ENCODE results near the gene WDR45B.

The WDR45B gene

GRCh38 chr17:82648165-82648668 is at the start of gene WDR45B:
Gene WDR45B (minus strand): TSS chr17:82648444. CDS start chr17:82648340, 104 bp downstream.
- peak; percentile 66 to 77 for DNase-seq (ENCODE audit: low read depth in 2 of 2, low spot score in 1 of 2)

DNA sequence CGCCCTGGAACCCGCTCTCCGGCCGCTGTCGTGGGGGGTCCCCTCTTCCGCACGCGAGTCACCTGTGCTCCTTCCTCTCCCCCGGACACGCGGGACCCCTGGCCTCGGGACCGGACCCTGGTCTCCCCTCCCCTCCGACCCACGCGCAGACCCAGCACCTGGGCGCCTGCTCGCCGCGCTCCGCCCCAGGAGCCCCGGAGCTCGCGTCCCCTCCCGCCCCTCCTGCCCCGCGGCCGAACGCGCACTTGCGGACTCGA is 49.5 kb upstream of the WDR45B start:
- DNase-seq (ENCODE audit: low read depth in 2 of 2, low spot score in 1 of 2), result no peak

DNA sequence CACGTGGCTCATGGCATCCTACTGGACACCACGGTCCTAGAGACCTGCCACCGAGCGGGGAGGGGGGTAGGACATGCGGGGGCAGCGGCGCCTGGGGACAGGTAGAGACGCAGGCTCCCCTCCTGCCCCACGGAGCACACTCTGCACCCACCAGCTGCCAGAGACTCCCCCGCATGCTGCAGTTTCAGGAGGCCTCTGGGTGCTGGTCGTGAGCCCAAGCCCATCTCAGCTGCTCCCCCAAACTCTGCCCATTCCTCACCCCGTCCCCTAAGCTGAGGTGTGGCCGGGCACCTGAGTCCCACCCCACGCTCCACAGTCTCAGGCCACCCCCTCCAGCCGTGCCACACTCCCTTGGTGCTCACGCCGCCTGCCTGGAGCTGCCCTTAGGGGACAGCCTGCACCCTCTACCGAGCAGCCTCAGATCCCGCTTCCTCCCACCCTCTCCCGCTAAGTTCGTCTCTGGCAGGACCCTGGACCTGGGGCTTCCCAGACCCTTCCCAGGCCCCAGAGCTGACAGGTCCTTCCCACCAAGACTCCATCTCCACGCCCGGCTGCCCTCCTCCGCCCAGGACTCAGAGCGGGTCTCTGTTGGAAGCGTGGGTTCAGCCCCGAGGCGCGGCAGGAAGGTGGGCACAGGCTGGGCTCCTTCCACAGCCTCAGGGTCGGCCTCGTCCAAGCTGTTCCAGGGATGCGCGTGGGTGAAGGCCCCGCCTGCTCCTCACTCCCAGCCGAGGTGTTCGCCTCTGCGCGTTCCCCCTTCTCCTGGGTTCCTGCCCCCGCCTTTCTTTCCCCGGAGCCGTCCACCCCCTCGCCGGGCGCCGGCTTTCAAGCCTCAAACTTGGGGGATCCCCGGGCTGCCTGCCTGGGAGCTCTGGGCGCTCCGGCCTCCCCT is 48.9 kb upstream of the WDR45B start:
- no peak for DNase-seq (ENCODE audit: low read depth in 2 of 2, low spot score in 1 of 2)

DNA sequence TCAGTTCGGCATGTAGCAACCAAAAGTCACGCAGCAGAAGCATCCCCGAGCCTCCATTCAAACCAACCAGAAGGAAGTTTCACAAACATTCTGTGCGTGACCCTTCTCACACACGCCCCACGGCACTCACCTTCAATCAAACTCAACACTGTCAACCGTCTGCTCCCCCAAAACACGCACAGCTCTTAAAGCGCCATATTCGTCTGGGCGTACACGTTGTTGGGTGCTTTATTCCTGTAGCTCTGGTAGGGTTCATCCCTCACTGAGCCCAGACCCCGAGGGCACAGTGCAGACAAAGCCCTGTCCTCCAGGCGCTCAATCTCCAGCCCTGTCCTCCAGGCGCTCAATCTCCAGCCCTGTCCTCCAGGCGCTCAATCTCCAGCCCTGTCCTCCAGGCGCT is 48.0 kb upstream of the WDR45B start:
- no peak for DNase-seq (ENCODE audit: low read depth in 2 of 2, low spot score in 1 of 2)

GRCh38 chr17:82694647-82695046 is 46.4 kb upstream of the WDR45B start:
- DNase-seq (ENCODE audit: low read depth in 2 of 2, low spot score in 1 of 2), result no peak

GRCh38 chr17:82693168-82693867 is 45.1 kb upstream of the WDR45B start:
- no peak for DNase-seq (ENCODE audit: low read depth in 2 of 2, low spot score in 1 of 2)

GRCh38 chr17:82692268-82692667 is 44.0 kb upstream of the WDR45B start:
- DNase-seq (ENCODE audit: low read depth in 2 of 2, low spot score in 1 of 2), result no peak

DNA sequence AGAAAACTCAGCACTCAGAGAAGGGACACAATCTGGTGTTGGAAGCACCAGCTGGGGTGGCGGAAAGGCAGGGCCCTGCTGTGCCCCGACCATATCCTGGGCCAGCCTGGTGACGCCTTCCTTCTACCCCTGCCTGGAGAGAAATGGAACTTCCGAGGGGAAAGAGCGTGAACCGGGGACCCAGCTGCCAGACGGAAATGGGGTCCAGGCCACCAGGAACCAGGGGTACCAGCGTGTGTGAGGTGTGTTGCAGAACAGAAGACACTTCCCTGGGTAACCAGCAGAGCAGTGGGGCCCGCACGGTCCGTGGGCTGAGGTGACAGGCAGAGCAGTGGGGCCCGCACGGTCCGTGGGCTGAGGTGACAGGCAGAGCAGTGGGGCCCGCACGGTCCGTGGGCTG is 43.5 kb upstream of the WDR45B start:
- DNase-seq (ENCODE audit: low read depth in 2 of 2, low spot score in 1 of 2), result no peak

DNA sequence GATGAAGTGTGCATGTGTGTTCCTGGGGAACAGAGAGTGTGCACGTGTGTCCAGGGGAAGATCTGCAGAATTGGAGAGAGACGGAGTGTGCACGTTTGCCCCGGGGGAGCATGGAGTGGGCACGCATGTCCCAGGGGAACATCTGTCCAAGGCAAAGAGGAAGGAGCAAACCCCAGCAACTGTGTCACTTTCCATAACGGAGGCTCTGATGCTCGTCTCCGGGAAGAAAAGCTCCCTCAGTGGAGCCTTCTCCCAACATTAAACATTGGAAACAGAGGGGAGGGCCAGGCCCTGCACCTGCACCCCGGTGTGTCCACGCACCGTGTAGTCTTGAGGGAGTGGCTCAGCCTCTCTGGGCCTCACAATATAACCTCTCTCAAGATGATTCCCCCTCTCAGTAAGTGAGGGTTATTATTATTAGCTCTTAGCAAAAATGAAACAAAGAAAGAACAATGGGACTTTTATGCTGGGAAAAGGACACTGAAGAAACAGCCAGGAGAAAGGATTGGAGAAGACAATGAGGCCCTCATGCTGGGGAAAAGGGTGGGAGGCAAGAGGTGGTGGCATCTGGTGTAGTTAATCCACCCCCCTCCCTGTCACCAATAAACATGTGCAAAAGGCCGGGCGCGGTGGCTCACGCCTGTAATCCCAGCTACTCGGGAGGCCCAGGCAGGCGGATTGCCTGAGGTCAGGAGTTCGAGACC is 42.7 kb upstream of the WDR45B start:
- DNase-seq (ENCODE audit: low read depth in 2 of 2, low spot score in 1 of 2), result no peak

- DNase-seq (ENCODE audit: low read depth in 2 of 2, low spot score in 1 of 2), result no peak
Measured at GRCh38 chr17:82689077-82689476, 40.8 kb upstream of the WDR45B start.

GRCh38 chr17:82687871-82688270 is 39.6 kb upstream of the WDR45B start:
- no peak for DNase-seq (ENCODE audit: low read depth in 2 of 2, low spot score in 1 of 2)

DNA sequence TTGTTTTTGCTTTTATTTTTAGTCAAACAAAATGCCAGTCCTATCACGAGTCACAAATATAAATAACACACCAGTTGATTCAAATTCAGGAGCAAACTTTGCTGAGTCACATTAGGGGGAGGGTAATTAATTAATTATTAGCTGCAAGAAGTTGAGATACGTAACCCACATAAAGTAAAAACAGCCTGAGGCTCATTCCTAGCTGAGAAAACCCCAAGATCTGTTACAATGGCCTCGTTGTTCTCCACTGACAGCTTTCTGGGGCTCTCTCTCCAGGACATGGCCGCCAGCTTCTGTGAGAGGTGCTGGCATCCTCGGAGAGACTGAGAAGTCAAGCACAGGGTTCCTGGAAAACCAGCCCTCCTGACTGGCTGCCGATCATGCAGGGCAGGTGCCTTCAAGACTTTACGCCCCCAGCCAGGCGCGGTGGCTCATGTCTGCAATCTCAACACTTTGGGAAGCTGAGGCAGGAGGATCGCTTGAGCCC is 39.2 kb upstream of the WDR45B start:
- DNase-seq (ENCODE audit: low read depth in 2 of 2, low spot score in 1 of 2), result no peak

DNA sequence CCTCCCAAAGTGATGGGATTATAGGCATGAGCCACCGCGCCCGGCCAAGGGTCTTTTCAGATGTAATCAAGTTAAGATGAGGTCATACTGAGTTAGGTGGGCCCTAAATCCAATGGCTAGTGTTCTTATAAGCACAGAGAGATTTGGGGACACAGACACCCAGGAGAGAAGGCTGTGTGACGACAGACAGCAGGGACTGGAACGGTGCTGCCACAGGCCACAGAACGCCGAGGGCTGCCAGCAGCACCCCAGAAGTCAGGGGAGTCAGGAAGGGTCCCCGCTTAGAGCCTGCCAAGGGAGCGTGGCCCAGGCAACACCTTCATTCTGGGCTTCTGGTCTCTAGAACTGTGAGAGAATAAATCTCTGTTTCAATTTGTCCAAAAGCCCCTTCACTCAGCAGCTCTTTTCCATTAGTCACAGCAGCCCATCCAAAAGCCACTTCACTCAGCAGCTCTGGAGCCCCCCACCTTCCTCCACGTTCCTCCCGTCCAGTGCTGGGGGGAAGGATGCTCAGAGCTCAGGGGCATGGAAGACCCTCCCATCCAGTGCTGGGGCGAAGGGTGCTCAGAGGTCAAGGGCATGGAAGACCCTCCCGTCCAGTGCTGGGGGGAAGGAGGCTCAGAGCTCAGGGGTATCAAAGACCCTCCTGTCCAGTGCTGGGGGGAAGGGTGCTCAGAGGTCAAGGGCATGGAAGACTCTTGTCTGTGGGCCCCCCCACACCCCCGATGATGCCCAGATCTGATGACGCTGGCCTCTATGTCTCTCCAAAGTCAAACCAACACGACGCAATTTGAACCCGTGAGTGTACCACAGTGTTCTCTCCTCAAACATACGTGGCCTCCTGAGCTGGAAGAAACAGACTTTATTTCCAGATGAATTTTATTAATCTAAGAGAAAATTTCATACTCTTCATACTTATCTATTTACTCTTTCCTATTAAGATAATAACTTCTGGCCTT is 38.4 kb upstream of the WDR45B start:
- no peak for DNase-seq (ENCODE audit: low read depth in 2 of 2, low spot score in 1 of 2)

- DNase-seq (ENCODE audit: low read depth in 2 of 2, low spot score in 1 of 2), result no peak
Measured at GRCh38 chr17:82685291-82685690, 37.0 kb upstream of the WDR45B start.

DNA sequence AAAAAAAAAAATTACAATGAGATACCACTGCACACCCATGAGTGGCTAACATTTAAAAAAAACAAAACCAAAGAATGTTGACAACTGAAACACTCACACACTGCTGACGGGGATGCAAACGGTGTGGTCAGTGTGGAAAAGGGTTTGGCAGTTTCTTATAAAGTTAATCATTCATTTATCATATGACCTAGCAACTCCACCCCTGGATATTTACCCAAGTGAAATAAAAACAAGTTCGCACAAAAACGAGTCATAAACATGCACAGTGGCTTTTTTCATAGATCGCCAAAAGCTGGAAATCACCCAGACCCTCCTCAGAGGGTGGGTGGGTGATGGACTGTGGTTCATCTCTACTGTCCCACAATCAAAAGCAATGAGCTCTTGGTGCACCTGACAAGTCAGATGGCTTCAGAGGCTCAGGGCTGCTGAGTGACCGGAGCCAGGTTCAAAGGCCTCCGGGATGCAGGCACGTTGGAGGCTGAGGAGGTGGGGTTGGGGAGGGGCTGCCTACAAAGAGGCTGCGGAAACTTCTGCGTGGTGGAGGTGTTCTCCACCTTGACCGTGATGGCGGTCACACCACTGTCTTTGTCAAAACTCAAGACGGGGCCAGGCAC is 36.1 kb upstream of the WDR45B start:
- DNase-seq (ENCODE audit: low read depth in 2 of 2, low spot score in 1 of 2), result no peak

- DNase-seq (ENCODE audit: low read depth in 2 of 2, low spot score in 1 of 2), result no peak
Measured at GRCh38 chr17:82683534-82683933, 35.3 kb upstream of the WDR45B start.

DNA sequence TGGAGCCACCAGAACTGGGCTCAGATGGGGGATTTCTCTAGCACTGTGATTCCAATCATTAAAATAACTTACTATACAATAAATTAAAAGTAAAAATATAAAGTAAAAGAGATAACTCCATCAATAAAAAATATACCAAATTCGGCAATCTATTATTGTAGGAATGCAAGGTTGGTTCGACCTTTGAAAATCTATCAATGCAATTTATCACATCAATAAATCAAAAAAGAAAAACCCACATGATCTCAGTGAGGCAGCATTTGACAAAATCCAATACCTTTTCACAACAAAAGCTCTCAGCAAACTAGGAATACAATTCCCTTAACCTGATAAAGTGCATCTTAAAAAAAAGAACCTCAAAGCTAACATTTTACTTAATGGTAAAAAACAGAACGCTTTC is 33.3 kb upstream of the WDR45B start:
- no peak for DNase-seq (ENCODE audit: low read depth in 2 of 2, low spot score in 1 of 2)

DNA sequence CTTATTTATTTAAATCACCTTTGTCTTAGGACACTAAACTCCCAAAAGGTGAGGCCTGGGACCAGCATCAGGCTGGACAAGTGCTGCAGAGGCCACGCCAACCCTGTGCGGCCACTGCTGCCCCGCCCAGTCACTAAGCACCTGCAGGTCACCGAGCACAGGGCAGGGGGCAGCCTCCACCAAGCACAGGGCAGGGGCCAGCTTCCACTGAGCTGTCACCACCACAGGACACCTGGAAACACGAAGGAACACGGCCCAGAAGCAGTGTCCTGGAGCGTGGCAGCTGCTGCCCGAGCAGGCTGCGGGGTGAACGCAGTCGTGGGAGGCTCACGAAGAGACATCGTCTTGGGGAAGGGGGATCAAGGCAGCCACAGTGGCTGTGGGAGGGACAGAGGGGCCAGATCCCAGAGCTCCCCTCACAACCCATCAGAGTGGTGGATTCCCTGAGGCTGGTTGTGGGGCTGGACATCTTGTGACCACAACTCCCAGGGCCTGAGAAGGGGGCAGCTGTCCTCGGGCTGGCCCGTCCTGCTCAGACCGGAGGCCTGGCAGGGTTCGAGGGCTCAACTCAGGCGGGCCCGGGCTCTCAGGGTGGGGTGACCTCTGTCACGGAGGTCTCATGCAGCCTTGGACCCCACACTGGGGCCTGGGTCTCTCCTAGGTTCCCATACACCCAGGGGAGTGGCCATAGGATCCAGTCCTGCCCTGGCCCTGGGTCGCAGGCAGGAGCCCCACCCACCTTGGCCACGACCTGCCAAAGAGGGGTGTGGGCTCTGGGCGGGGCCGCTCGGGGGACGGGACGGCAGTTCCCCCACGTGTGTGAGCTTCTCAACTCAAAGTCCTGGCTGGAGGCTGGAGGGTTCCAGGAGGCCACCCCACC is 31.6 kb upstream of the WDR45B start:
- no peak for DNase-seq (ENCODE audit: low read depth in 2 of 2, low spot score in 1 of 2)

- no peak for DNase-seq (ENCODE audit: low read depth in 2 of 2, low spot score in 1 of 2)
Measured at GRCh38 chr17:82678265-82678891, 30.1 kb upstream of the WDR45B start.

Data from stimulated activated CD8-positive, alpha-beta memory T cell treated with anti-CD3 and anti-CD28 coated beads, Interleukin-4, amount 100 ng/mL, for 4 hours (primary cell).